Breast epithelium (tissue), 4 donors: ENCODE results near the gene CBX2. TPM values are rescaled to one million over a fixed set of nuclear protein-coding genes. Genes with fewer than 3 reads are reported as not detected.
A peak's percentile ranks its signal among the peaks of the same experiment; 100 is the strongest.

ENCODE experiments used
- DNase-seq, 2 donors: peaks; one replicate each; pipeline ENCODE4 v3.0.0-alpha.2; 2019; ENCODE audit warnings: low spot score in 2 of 2
- H3K27ac ChIP-seq, 2 donors: fragments of 200-600 bp; sonication (generic) in 1 of 2; one replicate each; pipeline ENCODE4 v1.5.1; 2016 to 2019; ENCODE audit warnings: mild to moderate bottlenecking in 1 of 2
- H3K27me3 ChIP-seq, 2 donors: fragments of 200-600 bp; sonication (generic) in 1 of 2; one replicate each; pipeline versions ENCODE4 v1.5.1 to v1.6.0; 2017 to 2019; ENCODE audit warnings: control low read depth in 1 of 2, mild to moderate bottlenecking in 1 of 2
- H3K36me3 ChIP-seq: fragments of 200-600 bp; one replicate; pipeline ENCODE4 v1.5.1; 2019
- H3K4me1 ChIP-seq, 2 donors: fragments of 200-600 bp; sonication (generic); one replicate each; pipeline ENCODE4 v1.5.1; 2016 to 2019; ENCODE audit warnings: control low read depth in 1 of 2
- H3K4me3 ChIP-seq, 3 donors: fragments of 200-600 bp; sonication (generic); 1 replicate in 2 of 3; 2 replicates in 1 of 3; pipeline ENCODE4 v1.5.1; 2016 to 2019; ENCODE audit warnings: mild to moderate bottlenecking in 3 of 3, moderate library complexity in 2 of 3
- H3K9me3 ChIP-seq, 2 donors: fragments of 200-600 bp; sonication (generic) in 1 of 2; one replicate each; pipeline ENCODE4 v1.5.1; 2016 to 2019; ENCODE audit warnings: control low read depth in 1 of 2
- CTCF ChIP-seq, 3 donors: fragments of 450-650 bp; IDR thresholded peaks; one replicate each; pipeline ENCODE4 v1.5.1; 2016 to 2017; ENCODE audit warnings: antibody characterized with exemption in 3 of 3, mild to moderate bottlenecking in 3 of 3, moderate library complexity in 3 of 3
- POLR2A ChIP-seq: fragments of 450-650 bp; IDR thresholded peaks from one replicate; pipeline ENCODE4 v1.6.1; 2016; ENCODE audit warnings: antibody characterized with exemption, mild to moderate bottlenecking, moderate library complexity
- POLR2AphosphoS5 ChIP-seq, 3 donors: sonication (generic); formaldehyde crosslinking; IDR thresholded peaks; one replicate each; pipeline ENCODE4 v1.6.1; 2017; ENCODE audit warnings: antibody characterized with exemption in 3 of 3
- intact Hi-C: fragments of 100-400 bp; cut with DNase I; formaldehyde crosslinking; loops from one replicate; pipeline ENCODE4 v1.15.1; 2023; ENCODE audit warnings: low total_unique reads
- total RNA-seq, 3 donors: library from RNA; depleted of rRNA; stranded (reverse); fragments of >200 nt; gene quantifications; one replicate each; pipeline ENCODE4 v1.1.0, GENCODE V29; 2016

CBX2 gene
- total RNA-seq, 3 donors from 2014 or later = 1.2 to 2.2 (median 2.0) TPM

- H3K4me3 ChIP-seq = peak overlapping the region in 1 of 3 donors; percentile 96
- H3K27ac ChIP-seq = no peak overlapping the region
- H3K9me3 ChIP-seq = no peaks in the 10 kb centered on the region
- intact Hi-C loops = loop anchor here (5.0 kb wide), 1 partner anchor 1552 kb away; no protein-coding TSS in a partner anchor
- TF ChIP-seq POLR2AphosphoS5 (IDR thresholded peaks at IDR 0.05) (no peak), CTCF (IDR thresholded peaks at IDR 0.05) (no peak), POLR2A (no peak)
- no peaks in the 10 kb centered on the region for H3K36me3 ChIP-seq
- no peak for DNase-seq
- peaks cover 29 to 48% of the 10 kb centered on the region in 2 donors for H3K4me1 ChIP-seq
- H3K27me3 ChIP-seq = peaks cover 0 to 8% of the 10 kb centered on the region in 2 donors
These were observed 57.5 kb downstream of the CBX2 start for GRCh38 chr17:79835470-79835899.

DNA sequence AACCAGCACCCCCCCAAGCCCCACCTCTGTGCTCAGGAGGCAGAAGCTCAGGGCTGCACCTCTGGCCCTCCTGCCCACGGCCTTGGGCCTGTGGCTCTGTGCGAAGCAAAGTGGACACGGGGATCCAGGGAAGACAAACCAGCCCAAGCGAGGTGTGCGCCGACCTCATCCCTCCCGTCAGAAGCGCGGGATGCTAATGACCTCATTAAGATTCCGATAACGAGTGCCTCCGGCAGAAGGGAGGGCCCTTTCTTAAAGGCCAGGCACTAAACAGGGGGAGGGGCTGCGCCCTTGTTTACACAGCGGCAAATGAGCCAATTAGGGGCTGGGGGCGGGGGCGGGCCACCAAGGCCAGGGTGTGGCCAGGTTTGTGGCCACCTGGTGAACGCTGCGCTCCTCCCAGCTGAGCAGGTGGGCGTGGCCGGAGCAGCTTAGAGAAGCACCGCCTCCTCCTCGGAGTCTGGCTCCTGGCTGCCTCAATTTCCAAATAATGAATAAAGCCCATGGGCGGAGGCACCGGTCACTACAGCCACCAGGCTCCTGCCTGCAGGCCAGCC lies 58.1 kb downstream of the CBX2 start:
- peak in 1 of 2 donors; percentile 83 for DNase-seq
- Histone ChIP-seq H3K9me3 (no peaks in the 10 kb centered on the region), H3K36me3 (no peaks in the 10 kb centered on the region), H3K4me1 (peaks cover 29 to 53% of the 10 kb centered on the region in 2 donors), H3K27ac (peak overlapping the region in 1 of 2 donors; percentile 92), H3K27me3 (peaks cover 0 to 13% of the 10 kb centered on the region in 2 donors), H3K4me3 (peak overlapping the region in 2 of 3 donors; percentile 80 to 96)
- TF ChIP-seq CTCF (IDR thresholded peaks at IDR 0.05) (no peak), POLR2AphosphoS5 (IDR thresholded peaks at IDR 0.05) (no peak), POLR2A (no peak)
- intact Hi-C loops = loop anchor here (5.0 kb wide), 1 partner anchor 1551 kb away; no protein-coding TSS in a partner anchor

GRCh38 chr17:79836510-79836971 lies 58.6 kb downstream of the CBX2 start:
- H3K4me1 ChIP-seq = peaks cover 29 to 52% of the 10 kb centered on the region in 2 donors
- peaks cover 2 to 18% of the 10 kb centered on the region in 2 donors for H3K27me3 ChIP-seq
- no peak for DNase-seq
- H3K4me3 ChIP-seq = peak overlapping the region; percentile 74 to 96 (median 80)
- H3K27ac ChIP-seq = peak overlapping the region; percentile 62 to 92
- H3K9me3 ChIP-seq = no peaks in the 10 kb centered on the region
- TF ChIP-seq CTCF (IDR thresholded peaks at IDR 0.05) = no peak
- no peak for TF ChIP-seq POLR2AphosphoS5 (IDR thresholded peaks at IDR 0.05)
- TF ChIP-seq POLR2A = no peak
- H3K36me3 ChIP-seq = no peaks in the 10 kb centered on the region
- intact Hi-C loops = loop anchor here (5.0 kb wide), 1 partner anchor 1551 kb away; no protein-coding TSS in a partner anchor

DNA sequence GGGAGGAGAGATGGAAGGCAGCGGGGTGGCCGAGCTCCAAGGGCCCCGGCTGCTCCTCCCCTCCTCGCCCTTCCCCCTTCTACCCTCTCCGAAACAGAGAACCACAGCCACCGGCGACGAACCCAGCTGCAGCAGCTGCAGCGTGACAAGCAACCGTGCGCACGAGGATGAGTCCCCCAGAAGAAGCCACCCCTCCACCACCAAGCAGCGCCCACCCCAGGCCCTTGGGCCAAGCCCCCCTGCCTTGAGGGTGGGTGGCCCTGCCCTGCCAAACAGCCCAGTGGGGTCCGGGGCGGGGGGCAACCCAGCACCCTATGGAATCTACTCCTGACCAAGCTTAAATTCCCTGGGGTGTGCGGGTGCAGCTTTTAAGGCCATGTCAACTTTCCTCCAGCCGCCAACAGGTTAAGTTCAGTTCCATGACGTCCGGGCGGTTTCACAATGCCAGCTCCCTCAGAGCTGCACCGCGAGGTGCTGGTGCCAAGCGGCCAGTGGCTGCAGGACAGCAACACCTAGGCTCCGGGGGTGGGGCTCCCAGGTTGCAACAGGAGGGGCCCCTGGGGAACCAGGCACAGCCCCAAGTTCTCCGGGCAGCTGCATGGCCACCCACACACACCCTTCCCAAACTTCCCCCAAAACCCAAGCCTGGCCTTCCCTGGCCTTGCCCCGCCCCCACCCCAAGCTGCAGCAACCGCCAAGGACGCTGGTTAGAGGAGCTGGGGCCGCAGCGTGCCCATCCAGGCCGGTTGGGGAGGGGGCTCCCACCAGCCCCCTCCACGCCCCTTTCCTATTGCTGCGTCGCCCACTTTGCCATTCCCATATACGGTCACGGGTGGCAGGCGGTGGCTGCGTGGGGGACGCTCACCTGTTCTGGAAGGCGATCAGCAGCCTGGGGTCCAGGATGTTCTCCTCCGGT lies 59.3 kb downstream of the CBX2 start:
- intact Hi-C loops = loop anchor here (5.0 kb wide), 1 partner anchor 1550 kb away; no protein-coding TSS in a partner anchor
- Histone ChIP-seq H3K4me3 (peak overlapping the region; percentile 74 to 96 (median 80)), H3K4me1 (peaks cover 23 to 45% of the 10 kb centered on the region in 2 donors), H3K36me3 (no peaks in the 10 kb centered on the region), H3K27ac (peak overlapping the region; percentile 62 to 92), H3K27me3 (peaks cover 8 to 25% of the 10 kb centered on the region in 2 donors), H3K9me3 (no peaks in the 10 kb centered on the region)
- TF ChIP-seq POLR2AphosphoS5 (IDR thresholded peaks at IDR 0.05) (peak in 2 of 3 donors; percentile 22 to 59), CTCF (IDR thresholded peaks at IDR 0.05) (peak in 2 of 3 donors; percentile 9 to 32), POLR2A (no peak)
- peak; percentile 89 to 91 for DNase-seq

Other genes starting within 250 kb of the CBX2 start
- not detected for gene RBFOX3, start 167.1 kb upstream of the CBX2 start, total RNA-seq
- not detected for gene ENPP7, start 47.2 kb upstream of the CBX2 start, total RNA-seq
- gene CBX8, start 18.9 kb downstream of the CBX2 start, total RNA-seq = 1 to 10 TPM; 1.9 to 9.2 (median 6.7) TPM
- gene CBX4, start 61.3 kb downstream of the CBX2 start, total RNA-seq = 10 to 100 TPM; 11.5 to 20.6 (median 13.4) TPM